Type B pancreatic cell (in vitro differentiated cells): ENCODE data around the gene CPB2. TPM values are rescaled to one million over a fixed set of nuclear protein-coding genes. Genes with fewer than 3 reads are reported as not detected.

Experiments used
- DNase-seq: peaks from one replicate; pipeline ENCODE4 v3.0.0; 2021; ENCODE audit warnings: mixed read lengths; ENCODE audit not compliant: unreplicated experiment; ENCODE audit errors: extremely low spot score
- H3K27ac Mint-ChIP-seq: 2 replicates; pipeline ENCODE4 v1.8.0; 2021; ENCODE audit warnings: mild to moderate bottlenecking, mixed read lengths
- H3K27me3 Mint-ChIP-seq: 2 replicates; pipeline ENCODE4 v1.8.0; 2021; ENCODE audit warnings: mixed read lengths
- H3K36me3 Mint-ChIP-seq: 2 replicates; pipeline ENCODE4 v1.8.0; 2021; ENCODE audit warnings: mixed read lengths
- H3K4me1 Mint-ChIP-seq: one replicate; pipeline ENCODE4 v1.8.0; 2021; ENCODE audit warnings: mixed read lengths; ENCODE audit not compliant: unreplicated experiment
- H3K4me3 Mint-ChIP-seq: 2 replicates; pipeline ENCODE4 v1.8.0; 2021; ENCODE audit warnings: mild to moderate bottlenecking, mixed read lengths
- H3K9me3 Mint-ChIP-seq: 2 replicates; pipeline ENCODE4 v1.8.0; 2021; ENCODE audit warnings: mixed read lengths
- total RNA-seq: library from RNA; stranded (reverse); gene quantifications from 2 replicates; pipeline ENCODE4 v1.2.1, GENCODE V29; 2021; ENCODE audit warnings: low replicate concordance
- TF ChIP-seq, protein P1 (sequence below): fragments of 200-600 bp; sonication (generic); conservative IDR thresholded peaks from 2 replicates; pipeline ENCODE4 v1.5.0; 2021; ENCODE audit warnings: antibody characterized with exemption, mild to moderate bottlenecking

CPB2 gene
- total RNA-seq, 1 donor from 2014 or later = 0.19 TPM

- DNase-seq = no peak
- no peak overlapping the region for H3K27ac Mint-ChIP-seq
Measured at GRCh38 chr13:46142776-46143175, 37.9 kb upstream of the CPB2 start.

GRCh38 chr13:46140044-46140443, 35.2 kb upstream of the CPB2 start:
- DNase-seq = no peak
- TF ChIP-seq, protein P1, sequence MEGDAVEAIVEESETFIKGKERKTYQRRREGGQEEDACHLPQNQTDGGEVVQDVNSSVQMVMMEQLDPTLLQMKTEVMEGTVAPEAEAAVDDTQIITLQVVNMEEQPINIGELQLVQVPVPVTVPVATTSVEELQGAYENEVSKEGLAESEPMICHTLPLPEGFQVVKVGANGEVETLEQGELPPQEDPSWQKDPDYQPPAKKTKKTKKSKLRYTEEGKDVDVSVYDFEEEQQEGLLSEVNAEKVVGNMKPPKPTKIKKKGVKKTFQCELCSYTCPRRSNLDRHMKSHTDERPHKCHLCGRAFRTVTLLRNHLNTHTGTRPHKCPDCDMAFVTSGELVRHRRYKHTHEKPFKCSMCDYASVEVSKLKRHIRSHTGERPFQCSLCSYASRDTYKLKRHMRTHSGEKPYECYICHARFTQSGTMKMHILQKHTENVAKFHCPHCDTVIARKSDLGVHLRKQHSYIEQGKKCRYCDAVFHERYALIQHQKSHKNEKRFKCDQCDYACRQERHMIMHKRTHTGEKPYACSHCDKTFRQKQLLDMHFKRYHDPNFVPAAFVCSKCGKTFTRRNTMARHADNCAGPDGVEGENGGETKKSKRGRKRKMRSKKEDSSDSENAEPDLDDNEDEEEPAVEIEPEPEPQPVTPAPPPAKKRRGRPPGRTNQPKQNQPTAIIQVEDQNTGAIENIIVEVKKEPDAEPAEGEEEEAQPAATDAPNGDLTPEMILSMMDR = no peak
- no peaks in the 10 kb centered on the region for H3K9me3 Mint-ChIP-seq
- peaks cover 23% of the 10 kb centered on the region for H3K4me1 Mint-ChIP-seq
- peaks cover 11% of the 10 kb centered on the region for H3K36me3 Mint-ChIP-seq
- H3K27me3 Mint-ChIP-seq = no peaks in the 10 kb centered on the region
- no peak overlapping the region for H3K4me3 Mint-ChIP-seq
- no peak overlapping the region for H3K27ac Mint-ChIP-seq

More at GRCh38 chr13:46142776-46143175, 37.9 kb upstream of the CPB2 start:
- Mint-ChIP-seq H3K4me3 (no peak overlapping the region), H3K27me3 (no peaks in the 10 kb centered on the region), H3K4me1 (peaks cover 14% of the 10 kb centered on the region), H3K36me3 (peaks cover 15% of the 10 kb centered on the region), H3K9me3 (no peaks in the 10 kb centered on the region)
- TF ChIP-seq, protein P1 = no peak

DNA sequence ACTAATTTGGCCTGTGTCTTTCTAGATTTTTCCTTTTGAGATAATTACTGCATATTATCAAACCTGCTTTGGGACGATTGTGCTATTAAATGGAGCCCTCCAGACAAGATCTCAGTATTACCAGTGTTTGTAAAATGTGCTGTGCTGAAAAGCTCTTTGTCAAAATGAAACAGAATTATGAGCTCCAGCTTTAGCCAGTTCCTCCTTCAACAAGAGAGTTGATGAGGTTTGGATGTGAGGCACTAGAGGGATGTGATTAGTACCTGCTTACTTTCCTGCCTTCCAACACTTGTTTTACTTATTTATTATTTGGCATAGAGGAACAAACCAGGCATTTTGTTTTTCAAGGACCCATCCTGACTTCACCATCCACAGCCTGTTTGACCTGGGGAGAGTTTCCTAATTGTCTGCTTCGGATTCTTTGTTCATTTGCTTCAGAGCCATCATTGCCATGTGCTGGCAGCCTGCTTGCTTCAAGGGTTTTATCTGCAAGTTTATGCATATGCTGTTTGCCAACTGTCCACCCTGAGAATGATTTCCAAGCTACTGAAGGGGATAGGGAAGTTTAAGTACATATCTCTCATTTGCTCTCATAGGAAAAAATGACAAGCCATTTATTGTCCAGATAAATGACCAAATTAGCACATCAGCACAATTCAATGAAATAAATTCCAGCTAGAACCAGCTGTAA, 32.9 kb upstream of the CPB2 start:
- Mint-ChIP-seq H3K9me3 (no peaks in the 10 kb centered on the region), H3K4me1 (peaks cover 18% of the 10 kb centered on the region), H3K27ac (peak overlapping the region; percentile 36)

DNA sequence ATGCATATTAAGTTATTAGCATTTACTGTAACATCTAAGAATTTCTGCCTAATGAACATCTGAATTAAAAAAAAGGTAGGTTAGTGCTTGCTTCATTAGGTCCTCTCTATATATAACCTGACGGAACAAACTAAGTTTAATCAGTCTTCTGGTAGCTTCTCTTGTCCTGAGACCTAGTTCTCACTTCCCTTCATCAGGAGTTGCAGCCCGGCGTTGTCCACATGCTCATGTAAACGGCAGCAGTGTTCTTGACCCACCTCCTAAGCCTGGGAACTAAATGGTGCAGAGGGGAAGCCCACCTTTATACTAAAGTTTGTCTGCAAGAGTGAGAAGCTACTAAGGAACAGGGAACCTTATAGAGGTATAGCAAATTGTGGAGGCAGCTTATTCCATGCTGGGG, 31.9 kb upstream of the CPB2 start:
- H3K36me3 Mint-ChIP-seq = peaks cover 3% of the 10 kb centered on the region
- TF ChIP-seq, protein P1 = no peak
- H3K27ac Mint-ChIP-seq = peak overlapping the region; percentile 96
- H3K4me3 Mint-ChIP-seq = no peak overlapping the region
- H3K27me3 Mint-ChIP-seq = no peaks in the 10 kb centered on the region
- no peak for DNase-seq
- H3K4me1 Mint-ChIP-seq = peaks cover 18% of the 10 kb centered on the region
- no peaks in the 10 kb centered on the region for H3K9me3 Mint-ChIP-seq

More for the DNA sequence above, 32.9 kb upstream of the CPB2 start:
- H3K27me3 Mint-ChIP-seq = no peaks in the 10 kb centered on the region
- TF ChIP-seq, protein P1 = no peak
- H3K4me3 Mint-ChIP-seq = no peak overlapping the region
- H3K36me3 Mint-ChIP-seq = peaks cover 3% of the 10 kb centered on the region
- no peak for DNase-seq

DNA sequence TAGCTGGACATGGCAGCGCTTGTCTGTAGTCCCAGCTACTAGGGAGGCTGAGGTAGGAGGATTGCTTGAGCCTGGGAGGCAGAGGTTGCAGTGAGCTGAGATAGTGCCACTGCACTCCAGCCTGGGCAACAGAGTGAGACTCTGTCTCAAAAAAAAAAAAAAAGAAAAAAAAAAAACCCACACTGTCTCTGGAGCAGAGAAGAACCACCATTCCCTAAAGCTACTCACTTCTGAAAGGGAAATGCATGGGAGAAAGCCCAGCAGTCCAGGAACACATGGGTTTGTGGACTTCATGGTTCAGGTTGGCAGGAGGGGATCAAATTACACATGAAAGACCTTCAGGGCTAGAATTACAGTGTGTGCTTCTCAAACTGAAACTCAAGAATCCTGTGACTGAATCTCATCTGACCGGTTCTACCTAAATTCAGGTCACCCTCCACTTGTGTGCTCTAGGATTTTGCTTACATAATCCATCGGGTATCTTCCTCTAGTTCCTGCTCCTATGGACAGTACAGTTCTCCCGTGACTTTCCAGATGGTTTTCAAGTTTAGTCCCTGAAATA, 30.2 kb upstream of the CPB2 start:
- TF ChIP-seq, protein P1 = no peak
- peak overlapping the region; percentile 61 for H3K4me3 Mint-ChIP-seq
- DNase-seq = no peak
- peaks cover 3% of the 10 kb centered on the region for H3K36me3 Mint-ChIP-seq
- no peaks in the 10 kb centered on the region for H3K27me3 Mint-ChIP-seq
- H3K27ac Mint-ChIP-seq = peak overlapping the region; percentile 96
- H3K9me3 Mint-ChIP-seq = no peaks in the 10 kb centered on the region
- H3K4me1 Mint-ChIP-seq = peaks cover 18% of the 10 kb centered on the region
